NCI-H345 treated with DMSO at 0.1 percent for 48 hours (cell line): ENCODE data around the gene NASP.

Experiments
- DNase-seq: peaks from one replicate; lab custom pipeline; 2025; ENCODE audit not compliant: unreplicated experiment; lab: John Stamatoyannopoulos, UW

The NASP gene

GRCh38 chr1:45666836-45667235, 83.0 kb downstream of the NASP start:
- no peak for DNase-seq

GRCh38 chr1:45667321-45668111, 83.7 kb downstream of the NASP start:
- DNase-seq: no peak
